H1 (cell line): ENCODE data around the gene SAMD9. TPM values are rescaled to one million over a fixed set of nuclear protein-coding genes. Genes with fewer than 3 reads are reported as not detected.
A peak's percentile ranks its signal among the peaks of the same experiment; 100 is the strongest.

ENCODE experiments used
- CTCF ChIA-PET: fragments of 300-600 bp; sonication (Branson Sonifier 250); formaldehyde crosslinking; loops from one replicate; lab custom pipeline; 2021; ENCODE audit not compliant: partially characterized antibody; lab: Charles Lee
- POLR2A ChIA-PET: fragments of 300-600 bp; sonication (Branson Sonifier 250); formaldehyde crosslinking; loops from one replicate; lab custom pipeline; 2021; ENCODE audit warnings: inconsistent platforms; ENCODE audit not compliant: partially characterized antibody; lab: Charles Lee
- DNase-seq, 2 experiments: peaks; one replicate each; pipeline versions ENCODE4 v3.0.0 to v3.0.0-alpha.2; 2010 to 2022; ENCODE audit warnings: low spot score in 2 of 2, low read depth in 1 of 2, mixed read lengths in 1 of 2
- FAIRE-seq: peaks from 2 replicates; lab custom pipeline; 2011; peaks lifted over from hg19 to GRCh38; lab: Jason Lieb, UNC
- H2AFZ ChIP-seq: 2 replicates; pipeline ENCODE4 v1.8.1; 2012; ENCODE audit warnings: low read length, inconsistent platforms
- H2AK5ac ChIP-seq: 2 replicates; pipeline ENCODE4 v1.6.1; 2013; ENCODE audit warnings: low read depth, low read length
- H2BK120ac ChIP-seq: replicated peaks from 2 replicates; pipeline ENCODE3; 2013; ENCODE audit warnings: low read depth, low read length, inconsistent platforms
- H2BK12ac ChIP-seq: 2 replicates; pipeline ENCODE4 v1.6.1; 2013; ENCODE audit warnings: low read depth, low read length
- H2BK15ac ChIP-seq: 2 replicates; pipeline ENCODE4 v1.6.1; 2013; ENCODE audit warnings: low read length
- H2BK20ac ChIP-seq: 2 replicates; pipeline ENCODE4 v1.6.1; 2013; ENCODE audit warnings: low read length
- H2BK5ac ChIP-seq: 2 replicates; pipeline ENCODE4 v1.6.1; 2013; ENCODE audit warnings: low read depth, low read length
- H3K14ac ChIP-seq: 2 replicates; pipeline ENCODE4 v1.6.1; 2013; ENCODE audit warnings: inconsistent platforms; ENCODE audit not compliant: insufficient read length
- H3K18ac ChIP-seq: 2 replicates; pipeline ENCODE4 v1.6.1; 2013; ENCODE audit warnings: low read length; ENCODE audit errors: extremely low read depth
- H3K23ac ChIP-seq: 2 replicates; pipeline ENCODE4 v1.6.1; 2013; ENCODE audit warnings: inconsistent platforms; ENCODE audit not compliant: insufficient read length
- H3K23me2 ChIP-seq: 2 replicates; pipeline ENCODE4 v1.6.1; 2013; ENCODE audit warnings: low read depth, low read length
- H3K27ac ChIP-seq: 2 replicates; pipeline ENCODE4 v1.6.1; 2011; ENCODE audit warnings: low read depth, low read length, inconsistent platforms
- H3K27me3 ChIP-seq, 4 experiments: replicated peaks in 1 of 4; 1 replicate in 1 of 4; 2 replicates in 3 of 4; pipeline versions ENCODE4 v1.6.1 to v1.8.1; 2011 to 2013; ENCODE audit warnings: low read length in 3 of 4, mild to moderate bottlenecking in 3 of 4, inconsistent platforms in 2 of 4, mixed read lengths in 2 of 4, moderate library complexity in 1 of 4; ENCODE audit not compliant: control insufficient read depth in 3 of 4, insufficient read depth in 3 of 4; ENCODE audit errors: extremely low read depth in 1 of 4
- H3K36me3 ChIP-seq, 4 experiments: 2 replicates each; pipeline versions ENCODE4 v1.6.1 to v1.8.1; 2011 to 2013; ENCODE audit warnings: mild to moderate bottlenecking in 4 of 4, low read length in 3 of 4, moderate library complexity in 2 of 4, control low read depth in 1 of 4, inconsistent platforms in 1 of 4; ENCODE audit not compliant: insufficient read depth in 4 of 4, control insufficient read depth in 2 of 4
- H3K4ac ChIP-seq: replicated peaks from 2 replicates; pipeline ENCODE3; 2013; ENCODE audit warnings: low read length, low read depth, mixed read lengths, inconsistent platforms; ENCODE audit not compliant: insufficient read length
- H3K4me1 ChIP-seq, 4 experiments: replicated peaks in 1 of 4; 1 replicate in 1 of 4; 2 replicates in 3 of 4; pipeline versions ENCODE4 v1.6.1 to v1.8.1; 2011 to 2013; ENCODE audit warnings: low read length in 3 of 4, inconsistent platforms in 2 of 4, mixed read lengths in 1 of 4; ENCODE audit not compliant: insufficient read depth in 4 of 4, control insufficient read depth in 3 of 4
- H3K4me2 ChIP-seq, 2 experiments: 2 replicates each; pipeline versions ENCODE4 v1.6.1 to v1.8.1; 2011 to 2013; ENCODE audit warnings: low read depth in 2 of 2, low read length in 2 of 2, control low read depth in 1 of 2, inconsistent platforms in 1 of 2, mild to moderate bottlenecking in 1 of 2; ENCODE audit not compliant: insufficient read depth in 1 of 2
- H3K4me3 ChIP-seq, 4 experiments: fragments of 200-600, 300-600 bp in 1 of 4; sonication (generic), shearing (Covaris generic), sonication (Bioruptor Twin) in 1 of 4; 2 replicates each; pipeline versions ENCODE4 v1.5.1 to v1.8.1; 2011 to 2016; ENCODE audit warnings: low read length in 4 of 4, low read depth in 3 of 4, control low read depth in 2 of 4, inconsistent platforms in 2 of 4, mild to moderate bottlenecking in 2 of 4, mixed read lengths in 1 of 4, moderate library complexity in 1 of 4; ENCODE audit not compliant: insufficient read depth in 2 of 4; ENCODE audit errors: extremely low read depth in 1 of 4
- H3K56ac ChIP-seq: replicated peaks from 2 replicates; pipeline ENCODE3; 2013; ENCODE audit warnings: low read depth, mild to moderate bottlenecking, mixed read lengths, low read length, inconsistent platforms; ENCODE audit not compliant: insufficient read length
- H3K79me1 ChIP-seq: 2 replicates; pipeline ENCODE4 v1.6.1; 2013; ENCODE audit warnings: low read depth, low read length, control low read depth
- H3K79me2 ChIP-seq, 2 experiments: 2 replicates each; pipeline versions ENCODE4 v1.6.1 to v1.8.1; 2012 to 2013; ENCODE audit warnings: low read length in 2 of 2, mild to moderate bottlenecking in 2 of 2, inconsistent platforms in 1 of 2; ENCODE audit not compliant: insufficient read depth in 2 of 2, control insufficient read depth in 1 of 2
- H3K9ac ChIP-seq, 4 experiments: replicated peaks in 1 of 4; 1 replicate in 1 of 4; 2 replicates in 3 of 4; pipeline versions ENCODE4 v1.6.1 to v1.8.1; 2011 to 2013; ENCODE audit warnings: low read depth in 3 of 4, low read length in 3 of 4, control low read depth in 2 of 4, mild to moderate bottlenecking in 2 of 4, moderate library complexity in 2 of 4, inconsistent platforms in 1 of 4; ENCODE audit errors: extremely low read depth in 1 of 4
- H3K9me3 ChIP-seq, 2 experiments: 2 replicates each; pipeline versions ENCODE4 v1.6.1 to v1.8.1; 2012 to 2013; ENCODE audit warnings: mild to moderate bottlenecking in 2 of 2, moderate library complexity in 2 of 2, control low read depth in 1 of 2, inconsistent platforms in 1 of 2, low read depth in 1 of 2, low read length in 1 of 2, mixed read lengths in 1 of 2; ENCODE audit not compliant: insufficient read depth in 2 of 2
- H4K20me1 ChIP-seq, 2 experiments: replicated peaks in 1 of 2; 2 replicates each; pipeline versions ENCODE3 to v1.8.1; 2011 to 2013; ENCODE audit warnings: inconsistent platforms in 2 of 2, low read length in 2 of 2, mild to moderate bottlenecking in 1 of 2; ENCODE audit not compliant: insufficient read depth in 2 of 2, control insufficient read depth in 1 of 2
- H4K5ac ChIP-seq: 2 replicates; pipeline ENCODE4 v1.6.1; 2013; ENCODE audit warnings: low read length, low read depth, mixed read lengths, inconsistent platforms; ENCODE audit not compliant: insufficient read length
- H4K8ac ChIP-seq: 2 replicates; pipeline ENCODE4 v1.8.0; 2013; ENCODE audit warnings: mild to moderate bottlenecking, moderate library complexity, low read length, inconsistent platforms; ENCODE audit not compliant: insufficient read depth; ENCODE audit errors: extremely low read depth
- H4K91ac ChIP-seq: replicated peaks from 2 replicates; pipeline ENCODE3; 2013; ENCODE audit warnings: low read length, mixed read lengths, inconsistent platforms; ENCODE audit not compliant: insufficient read length
- CTBP2 ChIP-seq: IDR thresholded peaks from 2 replicates; pipeline ENCODE4 v1.7.0; 2011; ENCODE audit warnings: borderline replicate concordance, mild to moderate bottlenecking, moderate library complexity, mixed read lengths, low read length; ENCODE audit not compliant: insufficient read depth, insufficient read length
- HDAC6 ChIP-seq: IDR thresholded peaks from one replicate; pipeline ENCODE4 v1.7.1; 2012; ENCODE audit warnings: low read depth, mild to moderate bottlenecking, inconsistent platforms, low read length, moderate library complexity
- RAD21 ChIP-seq, 2 experiments: IDR thresholded peaks in 1 of 2; conservative IDR thresholded peaks in 1 of 2; 2 replicates each; pipeline ENCODE4 v1.6.1; 2011; ENCODE audit warnings: low read depth in 2 of 2, low read length in 2 of 2, improper control_type of control experiment in 1 of 2, inconsistent platforms in 1 of 2, mild to moderate bottlenecking in 1 of 2, moderate library complexity in 1 of 2
- TEAD4 ChIP-seq: IDR thresholded peaks from 2 replicates; pipeline ENCODE4 v1.6.1; 2012; ENCODE audit warnings: low read depth, low read length, inconsistent platforms, mixed read lengths
- WGBS, 2 experiments: shearing (Covaris generic) in 1 of 2; methylation state at CpG; one replicate each; pipeline versions ENCODE4 v1.1.6 to v1.1.7; 2013 to 2015; ENCODE audit warnings: low lambda C conversion rate in 2 of 2, mixed read lengths in 2 of 2, inconsistent platforms in 1 of 2, low coverage in 1 of 2, missing lambda C conversion rate in 1 of 2; ENCODE audit not compliant: insufficient replicate concordance in 2 of 2, insufficient coverage in 1 of 2, insufficient read length in 1 of 2; ENCODE audit errors: extremely low coverage in 1 of 2, missing lambda C conversion rate in 1 of 2; 5-methylcytosine and 5-hydroxymethylcytosine counted together
- polyA plus RNA-seq, 7 experiments: library from polyadenylated mRNA; depleted of rRNA in 3 of 7; stranded (reverse) in 5 of 7; unstranded in 2 of 7; fragments of >200 nt in 5 of 7; fragments of 200-250 nt in 2 of 7; gene quantifications; 1 replicate in 5 of 7; 2 replicates in 1 of 7; 4 replicates in 1 of 7; pipeline versions ENCODE4 v1.2.1 to v1.2.3, GENCODE V29; 2011 to 2013; ENCODE audit warnings: missing spikeins in 2 of 7, mixed read lengths in 2 of 7
- total RNA-seq: library from RNA; stranded (reverse); fragmentation: NEBNext Ultra II Directional; extraction: Animal tissue kit (Norgen Biotek cat#: 25700); gene quantifications from 2 replicates; pipeline ENCODE4 v1.2.1, GENCODE V29; 2021

SAMD9 gene
- total and polyA plus RNA-seq, 2 of the 8 experiments (the other 6 are each of a cell fraction or from before 2014, with no cell fraction given): 0.02 TPM; not detected in 1

DNA sequence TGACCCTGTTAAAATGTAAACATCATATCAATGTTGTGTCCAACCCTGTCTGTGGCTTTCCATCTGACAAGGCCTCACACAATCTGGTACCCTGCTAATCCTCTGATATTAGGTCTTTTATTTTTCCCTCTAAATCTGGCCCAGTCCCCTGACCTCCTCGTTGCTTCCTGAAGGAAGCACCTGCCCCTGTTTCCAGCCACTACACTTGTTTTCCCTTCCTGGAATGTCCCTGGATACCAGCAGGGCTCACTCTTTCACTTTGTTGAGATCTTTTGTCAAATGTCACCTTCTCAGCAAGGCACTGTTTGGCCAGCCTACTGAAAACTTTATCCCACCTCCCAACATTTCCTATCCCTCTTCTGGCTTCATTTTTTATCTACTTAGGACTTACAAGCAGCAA is 28.3 kb upstream of the SAMD9 start:
- POLR2A ChIA-PET: interaction anchor here (0.7 kb wide), 1 partner anchor 324 kb away, joined by 3 read pairs; no protein-coding TSS in a partner anchor
- CTCF ChIA-PET: interaction anchor here (1.2 kb wide), 1 partner anchor 10 kb away, joined by 5 read pairs; no protein-coding TSS in a partner anchor
- no peaks in the 10 kb centered on the region for H3K36me3 ChIP-seq
- H4K91ac ChIP-seq: no peak overlapping the region
- H2BK120ac ChIP-seq: no peak overlapping the region
- H3K79me1 ChIP-seq: no peaks in the 10 kb centered on the region
- no peak overlapping the region for H3K23ac ChIP-seq
- H2BK12ac ChIP-seq: no peak overlapping the region
- H3K18ac ChIP-seq: no peak overlapping the region
- H2BK5ac ChIP-seq: no peak overlapping the region
- no peak overlapping the region for H3K4me3 ChIP-seq
- TF ChIP-seq TEAD4: peak; percentile 55; the same call in 1 of the 2 replicates
- TF ChIP-seq HDAC6: no peak
- peak; percentile 22; a peak in 2 of 4 replicates for TF ChIP-seq RAD21 (IDR thresholded peaks at IDR 0.05 in 1 of 2, conservative IDR thresholded peaks at IDR 0.05 in 1 of 2; ENCODE audit: low read depth in 2 of 2, low read length in 2 of 2)
- TF ChIP-seq CTBP2: no peak
- H3K27ac ChIP-seq: no peak overlapping the region
- no peak overlapping the region for H4K8ac ChIP-seq
- 0 out of 7 replicates have a peak, but pooled peaks cover 0 to 2% (median under 1%) of the 10 kb centered on the region in 4 experiments for H3K4me1 ChIP-seq
- H3K9me3 ChIP-seq: no peaks in the 10 kb centered on the region
- H2AFZ ChIP-seq: no peak overlapping the region
- H3K14ac ChIP-seq: no peak overlapping the region
- 92% methylated on average over 1 of the region's 1 CpG; no CpG with 5 or more reads in 1 of the 2 experiments for WGBS, 2 experiments
- H2BK20ac ChIP-seq: no peak overlapping the region
- H3K4me2 ChIP-seq: no peak overlapping the region
- H3K79me2 ChIP-seq: no peaks in the 10 kb centered on the region
- H3K27me3 ChIP-seq: no peaks in the 10 kb centered on the region
- no peak overlapping the region for H4K5ac ChIP-seq
- H4K20me1 ChIP-seq: no peaks in the 10 kb centered on the region
- no peaks in the 10 kb centered on the region for H3K23me2 ChIP-seq
- DNase-seq: no peak
- no peak overlapping the region for H3K9ac ChIP-seq
- H2BK15ac ChIP-seq: no peak overlapping the region
- H3K56ac ChIP-seq: no peak overlapping the region
- no peak overlapping the region for H3K4ac ChIP-seq
- H2AK5ac ChIP-seq: no peak overlapping the region
- FAIRE-seq: no peak
